GM23338 (cell line): ENCODE data around the gene DNLZ. TPM values are rescaled to one million over a fixed set of nuclear protein-coding genes. Genes with fewer than 3 reads are reported as not detected.

ENCODE experiments used
- ATAC-seq: fragments of 200-7000 bp; cut with Tn5 transposase; 3 replicates; pipeline ENCODE4 v1.9.1; 2020
- DNase-seq: peaks from one replicate; pipeline ENCODE4 v3.0.0-alpha.2; 2015; ENCODE audit warnings: low spot score
- H2AFZ ChIP-seq: fragments of 200-600 bp; sonication (generic); 2 replicates; pipeline ENCODE4 v1.8.0; 2016; ENCODE audit warnings: antibody characterized with exemption, mild to moderate bottlenecking, moderate library complexity
- H3F3A ChIP-seq: fragments of 200-600 bp; sonication (generic); replicated peaks from 2 replicates; pipeline ENCODE4 v1.8.0; 2017; ENCODE audit warnings: antibody characterized with exemption, mixed run types, low read depth
- H3K27ac ChIP-seq: fragments of 200-600 bp; sonication (generic); 2 replicates; pipeline ENCODE4 v1.6.1; 2016; ENCODE audit warnings: low read depth
- H3K27me3 ChIP-seq: fragments of 200-600 bp; sonication (generic); 2 replicates; pipeline ENCODE4 v1.8.0; 2016; ENCODE audit warnings: mild to moderate bottlenecking, mixed run types, moderate library complexity; ENCODE audit not compliant: insufficient read depth
- H3K36me3 ChIP-seq: fragments of 200-600 bp; sonication (generic); 2 replicates; pipeline ENCODE4 v1.8.0; 2016; ENCODE audit warnings: mild to moderate bottlenecking; ENCODE audit not compliant: insufficient read depth
- H3K4me1 ChIP-seq: fragments of 200-600 bp; sonication (generic); 2 replicates; pipeline ENCODE4 v1.8.0; 2016; ENCODE audit warnings: mild to moderate bottlenecking, moderate library complexity; ENCODE audit not compliant: insufficient read depth
- H3K4me2 ChIP-seq: fragments of 200-600 bp; sonication (generic); 2 replicates; pipeline ENCODE4 v1.7.1; 2017; ENCODE audit warnings: mixed run types
- H3K4me3 ChIP-seq: fragments of 200-600 bp; sonication (generic); 2 replicates; pipeline ENCODE4 v1.6.1; 2016; ENCODE audit warnings: mixed run types
- H3K79me2 ChIP-seq: fragments of 200-600 bp; sonication (generic); replicated peaks from 2 replicates; pipeline ENCODE4 v1.8.0; 2017; ENCODE audit warnings: mild to moderate bottlenecking; ENCODE audit not compliant: insufficient read depth
- H3K9me2 ChIP-seq: fragments of 200-600 bp; sonication (generic); 2 replicates; pipeline ENCODE4 v1.8.0; 2017; ENCODE audit not compliant: insufficient read depth
- H4K20me1 ChIP-seq: fragments of 200-600 bp; sonication (generic); replicated peaks from 2 replicates; pipeline ENCODE4 v1.8.0; 2017; ENCODE audit warnings: mild to moderate bottlenecking; ENCODE audit not compliant: insufficient read depth
- H3K27ac Mint-ChIP-seq: 2 replicates; pipeline ENCODE4 v1.8.0; 2020; ENCODE audit warnings: inconsistent platforms, mild to moderate bottlenecking, moderate library complexity, mixed read lengths
- H3K27me3 Mint-ChIP-seq: 3 replicates; pipeline ENCODE4 v1.8.0; 2022; ENCODE audit warnings: low read depth, mild to moderate bottlenecking, moderate library complexity, mixed read lengths, inconsistent platforms; ENCODE audit not compliant: insufficient read depth, poor library complexity
- H3K36me3 Mint-ChIP-seq: 3 replicates; pipeline ENCODE4 v1.8.0; 2021; ENCODE audit warnings: low read depth, mild to moderate bottlenecking, inconsistent platforms, moderate library complexity, mixed read lengths
- H3K4me1 Mint-ChIP-seq: 3 replicates; pipeline ENCODE4 v1.8.0; 2020; ENCODE audit warnings: mild to moderate bottlenecking, inconsistent platforms, mixed read lengths
- H3K4me3 Mint-ChIP-seq: 3 replicates; pipeline ENCODE4 v1.8.0; 2021; ENCODE audit warnings: moderate library complexity, mild to moderate bottlenecking, inconsistent platforms, mixed read lengths
- H3K9me3 Mint-ChIP-seq: 3 replicates; pipeline ENCODE4 v1.8.0; 2020; ENCODE audit warnings: moderate library complexity, mild to moderate bottlenecking, inconsistent platforms, mixed read lengths
- CREB1 ChIP-seq: fragments of 250-450 bp; sonication (Bioruptor Pico); IDR thresholded peaks from 2 replicates; pipeline ENCODE4 v1.5.0; 2020; ENCODE audit warnings: low read depth, mild to moderate bottlenecking, moderate library complexity
- EZH2 ChIP-seq: fragments of 200-600 bp; sonication (generic); IDR thresholded peaks from one replicate; pipeline ENCODE4 v1.8.0; 2017; ENCODE audit warnings: antibody characterized with exemption, mild to moderate bottlenecking, low read depth; ENCODE audit not compliant: unreplicated experiment
- POLR2AphosphoS5 ChIP-seq: IDR thresholded peaks from 2 replicates; pipeline ENCODE4 v1.6.1; 2016; ENCODE audit warnings: antibody characterized with exemption, low read depth
- ZNF114 ChIP-seq: fragments of 250-450 bp; sonication (Bioruptor Pico); IDR thresholded peaks from 2 replicates; pipeline ENCODE4 v1.5.0; 2020; ENCODE audit warnings: mild to moderate bottlenecking, moderate library complexity
- ZNF331 ChIP-seq: fragments of 250-450 bp; sonication (Bioruptor Pico); IDR thresholded peaks from 2 replicates; pipeline ENCODE4 v1.5.0; 2020; ENCODE audit warnings: low read depth, mild to moderate bottlenecking, moderate library complexity
- polyA plus RNA-seq: library from polyadenylated mRNA; unstranded; fragments of >200 nt; fragmentation: Nextera tagmentation; extraction: Ambion mirVana; gene quantifications from 2 replicates; pipeline ENCODE4 v1.2.1, GENCODE V29; 2016
- total RNA-seq: library from RNA; depleted of rRNA; stranded (reverse); fragments of >200 nt; shearing (Covaris generic); gene quantifications from 2 replicates; pipeline ENCODE4 v1.2.3, GENCODE V29; 2014
- TF ChIP-seq, protein P1 (sequence below): IDR thresholded peaks from 2 replicates; pipeline ENCODE4 v1.6.1; 2016; ENCODE audit warnings: antibody characterized with exemption
- TF ChIP-seq, protein P2 (sequence below), 2 experiments: fragments of 200-600 bp in 1 of 2; sonication (generic) in 1 of 2; conservative IDR thresholded peaks; 2 replicates each; pipeline versions ENCODE4 v1.5.1 to v1.6.1; 2016 to 2017; ENCODE audit warnings: antibody characterized with exemption in 2 of 2, low read depth in 2 of 2, mild to moderate bottlenecking in 2 of 2, moderate library complexity in 1 of 2
- TF ChIP-seq, protein P3 (sequence below): IDR thresholded peaks from one replicate; pipeline ENCODE4 v1.6.1; 2018; ENCODE audit warnings: antibody characterized with exemption; ENCODE audit not compliant: unreplicated experiment

Gene DNLZ
- total and polyA plus RNA-seq, 2 experiments from 2014 or later, result 33.4 to 53.9 TPM

DNA sequence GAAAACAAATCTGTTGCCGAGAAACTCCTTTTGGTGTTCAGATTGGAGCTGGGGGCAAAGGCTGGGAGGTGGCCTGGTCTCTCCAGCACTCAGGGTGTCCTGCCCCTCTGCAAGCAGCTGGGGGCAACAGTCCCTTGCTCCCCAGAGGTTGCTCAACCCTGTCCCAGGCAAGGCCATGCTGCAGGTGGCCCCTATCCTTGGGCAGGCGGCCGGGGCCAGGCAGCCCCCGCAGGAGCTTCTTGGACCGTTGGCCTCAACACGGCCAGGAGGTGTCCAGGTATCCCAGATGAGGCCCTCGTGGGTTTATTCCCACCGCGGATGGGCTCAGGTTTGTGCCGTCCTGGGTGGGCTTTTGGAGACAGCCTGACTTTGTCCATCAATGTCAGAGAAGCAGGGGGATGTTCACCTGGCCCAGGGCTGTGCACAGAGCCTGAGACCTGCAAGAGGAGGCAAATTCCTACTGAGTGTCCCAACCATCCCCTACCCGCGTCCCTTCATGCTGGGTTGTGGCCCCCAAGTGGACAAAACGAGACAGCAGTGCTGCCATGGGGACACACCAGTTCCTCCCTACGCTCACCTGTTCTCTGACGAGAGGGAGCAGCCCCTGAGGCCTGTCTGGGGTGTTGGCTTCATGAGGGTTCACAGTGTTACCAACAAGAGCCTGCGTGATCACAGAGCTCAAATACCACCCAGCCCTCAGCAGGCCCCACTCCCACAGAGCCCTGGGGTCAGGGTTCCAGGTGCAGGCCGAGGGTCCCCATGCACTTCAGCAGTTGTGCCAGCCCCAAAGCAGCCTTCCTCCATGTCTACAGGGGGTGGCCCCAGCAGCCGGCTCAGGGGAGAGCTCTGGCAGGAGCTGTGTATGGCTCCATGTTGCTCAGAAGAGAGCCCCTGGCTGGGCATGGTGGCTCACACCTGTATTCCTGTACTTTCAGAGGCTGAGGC, 50.2 kb downstream of the DNLZ start:
- H3K4me3 Mint-ChIP-seq, result no peak overlapping the region
- Histone ChIP-seq H3K9me2 (no peaks in the 10 kb centered on the region), H3K4me2 (no peak overlapping the region), H2AFZ (no peak overlapping the region), H4K20me1 (no peaks in the 10 kb centered on the region), H3F3A (peaks cover 10% of the 10 kb centered on the region), H3K4me1 (no peaks in the 10 kb centered on the region), H3K4me3 (no peak overlapping the region), H3K79me2 (no peaks in the 10 kb centered on the region), H3K36me3 (no peaks in the 10 kb centered on the region), H3K27me3 (no peaks in the 10 kb centered on the region), H3K27ac (no peak overlapping the region)
- H3K27ac Mint-ChIP-seq, result no peak overlapping the region
- H3K9me3 Mint-ChIP-seq, result peaks cover 17% of the 10 kb centered on the region
- no peaks in the 10 kb centered on the region for H3K4me1 Mint-ChIP-seq
- no peaks in the 10 kb centered on the region; the same call in 2 of the 3 replicates for H3K36me3 Mint-ChIP-seq
- TF ChIP-seq, protein P1, sequence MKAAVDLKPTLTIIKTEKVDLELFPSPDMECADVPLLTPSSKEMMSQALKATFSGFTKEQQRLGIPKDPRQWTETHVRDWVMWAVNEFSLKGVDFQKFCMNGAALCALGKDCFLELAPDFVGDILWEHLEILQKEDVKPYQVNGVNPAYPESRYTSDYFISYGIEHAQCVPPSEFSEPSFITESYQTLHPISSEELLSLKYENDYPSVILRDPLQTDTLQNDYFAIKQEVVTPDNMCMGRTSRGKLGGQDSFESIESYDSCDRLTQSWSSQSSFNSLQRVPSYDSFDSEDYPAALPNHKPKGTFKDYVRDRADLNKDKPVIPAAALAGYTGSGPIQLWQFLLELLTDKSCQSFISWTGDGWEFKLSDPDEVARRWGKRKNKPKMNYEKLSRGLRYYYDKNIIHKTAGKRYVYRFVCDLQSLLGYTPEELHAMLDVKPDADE, result no peak
- TF ChIP-seq ZNF114 (CRISPR knock-in tag) (no peak), ZNF331 (CRISPR knock-in tag) (no peak), CREB1 (CRISPR knock-in tag) (no peak)
- TF ChIP-seq, protein P2, sequence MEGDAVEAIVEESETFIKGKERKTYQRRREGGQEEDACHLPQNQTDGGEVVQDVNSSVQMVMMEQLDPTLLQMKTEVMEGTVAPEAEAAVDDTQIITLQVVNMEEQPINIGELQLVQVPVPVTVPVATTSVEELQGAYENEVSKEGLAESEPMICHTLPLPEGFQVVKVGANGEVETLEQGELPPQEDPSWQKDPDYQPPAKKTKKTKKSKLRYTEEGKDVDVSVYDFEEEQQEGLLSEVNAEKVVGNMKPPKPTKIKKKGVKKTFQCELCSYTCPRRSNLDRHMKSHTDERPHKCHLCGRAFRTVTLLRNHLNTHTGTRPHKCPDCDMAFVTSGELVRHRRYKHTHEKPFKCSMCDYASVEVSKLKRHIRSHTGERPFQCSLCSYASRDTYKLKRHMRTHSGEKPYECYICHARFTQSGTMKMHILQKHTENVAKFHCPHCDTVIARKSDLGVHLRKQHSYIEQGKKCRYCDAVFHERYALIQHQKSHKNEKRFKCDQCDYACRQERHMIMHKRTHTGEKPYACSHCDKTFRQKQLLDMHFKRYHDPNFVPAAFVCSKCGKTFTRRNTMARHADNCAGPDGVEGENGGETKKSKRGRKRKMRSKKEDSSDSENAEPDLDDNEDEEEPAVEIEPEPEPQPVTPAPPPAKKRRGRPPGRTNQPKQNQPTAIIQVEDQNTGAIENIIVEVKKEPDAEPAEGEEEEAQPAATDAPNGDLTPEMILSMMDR (conservative IDR thresholded peaks at IDR 0.05; ENCODE audit: low read depth in 2 of 2), result peak in 1 of 2 experiments; percentile 38; a peak in 2 of 4 replicates
- peaks cover 9% of the 10 kb centered on the region for H3K27me3 Mint-ChIP-seq
- peak; percentile 30 for ATAC-seq
- DNase-seq, result no peak

DNA sequence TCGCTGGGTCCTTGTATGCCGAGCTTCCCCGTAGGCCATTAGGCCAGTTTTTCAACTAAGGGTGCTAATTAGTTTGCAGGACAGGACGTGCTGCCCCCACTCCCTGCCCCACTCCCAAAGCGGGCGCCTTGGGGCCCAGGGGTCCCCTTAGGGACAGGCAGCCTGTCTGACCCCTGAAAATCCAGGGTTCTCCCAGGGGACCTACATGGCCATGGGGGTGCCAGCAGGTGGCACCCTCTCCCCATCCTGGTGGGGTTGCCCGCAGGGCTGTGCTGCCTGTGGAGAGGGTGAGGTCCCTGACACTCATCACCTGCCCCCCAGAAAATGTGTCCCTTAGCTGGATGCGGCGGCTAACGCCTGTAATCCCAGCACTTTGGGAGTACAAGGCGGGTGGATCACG, 51.1 kb downstream of the DNLZ start:
- peaks cover 19% of the 10 kb centered on the region for H3F3A ChIP-seq
- 0 out of 2 replicates have a peak overlapping the region, but pooled peaks have one; percentile 10 for H2AFZ ChIP-seq
- H3K4me1 ChIP-seq, result no peaks in the 10 kb centered on the region
- H3K4me3 Mint-ChIP-seq, result no peak overlapping the region
- no peaks in the 10 kb centered on the region for H4K20me1 ChIP-seq
- no peaks in the 10 kb centered on the region for H3K36me3 ChIP-seq
- H3K79me2 ChIP-seq, result no peaks in the 10 kb centered on the region
- H3K27ac Mint-ChIP-seq, result no peak overlapping the region
- peaks cover 9% of the 10 kb centered on the region for H3K27me3 Mint-ChIP-seq
- no peaks in the 10 kb centered on the region for H3K9me2 ChIP-seq
- peaks cover 17% of the 10 kb centered on the region for H3K9me3 Mint-ChIP-seq
- ATAC-seq (peak; percentile 73), DNase-seq (peak; percentile 58)
- H3K4me2 ChIP-seq, result no peak overlapping the region
- H3K27ac ChIP-seq, result no peak overlapping the region
- no peaks in the 10 kb centered on the region for H3K4me1 Mint-ChIP-seq
- H3K27me3 ChIP-seq, result no peaks in the 10 kb centered on the region
- H3K4me3 ChIP-seq, result no peak overlapping the region
- no peaks in the 10 kb centered on the region; the same call in 2 of the 3 replicates for H3K36me3 Mint-ChIP-seq
- TF ChIP-seq EZH2 (no peak), POLR2AphosphoS5 (no peak)
- TF ChIP-seq, protein P3, sequence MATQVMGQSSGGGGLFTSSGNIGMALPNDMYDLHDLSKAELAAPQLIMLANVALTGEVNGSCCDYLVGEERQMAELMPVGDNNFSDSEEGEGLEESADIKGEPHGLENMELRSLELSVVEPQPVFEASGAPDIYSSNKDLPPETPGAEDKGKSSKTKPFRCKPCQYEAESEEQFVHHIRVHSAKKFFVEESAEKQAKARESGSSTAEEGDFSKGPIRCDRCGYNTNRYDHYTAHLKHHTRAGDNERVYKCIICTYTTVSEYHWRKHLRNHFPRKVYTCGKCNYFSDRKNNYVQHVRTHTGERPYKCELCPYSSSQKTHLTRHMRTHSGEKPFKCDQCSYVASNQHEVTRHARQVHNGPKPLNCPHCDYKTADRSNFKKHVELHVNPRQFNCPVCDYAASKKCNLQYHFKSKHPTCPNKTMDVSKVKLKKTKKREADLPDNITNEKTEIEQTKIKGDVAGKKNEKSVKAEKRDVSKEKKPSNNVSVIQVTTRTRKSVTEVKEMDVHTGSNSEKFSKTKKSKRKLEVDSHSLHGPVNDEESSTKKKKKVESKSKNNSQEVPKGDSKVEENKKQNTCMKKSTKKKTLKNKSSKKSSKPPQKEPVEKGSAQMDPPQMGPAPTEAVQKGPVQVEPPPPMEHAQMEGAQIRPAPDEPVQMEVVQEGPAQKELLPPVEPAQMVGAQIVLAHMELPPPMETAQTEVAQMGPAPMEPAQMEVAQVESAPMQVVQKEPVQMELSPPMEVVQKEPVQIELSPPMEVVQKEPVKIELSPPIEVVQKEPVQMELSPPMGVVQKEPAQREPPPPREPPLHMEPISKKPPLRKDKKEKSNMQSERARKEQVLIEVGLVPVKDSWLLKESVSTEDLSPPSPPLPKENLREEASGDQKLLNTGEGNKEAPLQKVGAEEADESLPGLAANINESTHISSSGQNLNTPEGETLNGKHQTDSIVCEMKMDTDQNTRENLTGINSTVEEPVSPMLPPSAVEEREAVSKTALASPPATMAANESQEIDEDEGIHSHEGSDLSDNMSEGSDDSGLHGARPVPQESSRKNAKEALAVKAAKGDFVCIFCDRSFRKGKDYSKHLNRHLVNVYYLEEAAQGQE, result no peak
